CD14-positive monocyte (primary cell): ENCODE results near the gene PCNT. TPM values are rescaled to one million over a fixed set of nuclear protein-coding genes. Genes with fewer than 3 reads are reported as not detected.
A peak's percentile ranks its signal among the peaks of the same experiment; 100 is the strongest.

Source experiments
- DNase-seq, 3 donors: peaks; one replicate each; pipeline ENCODE4 v3.0.0-alpha.2; 2011 to 2022
- H2AFZ ChIP-seq: 2 replicates; pipeline ENCODE4 v1.6.0; 2012; ENCODE audit warnings: mild to moderate bottlenecking, low read depth, low read length, inconsistent platforms; ENCODE audit not compliant: insufficient read depth, poor library complexity, severe bottlenecking
- H3K27ac ChIP-seq, 2 donors: 1 replicate in 1 of 2; 2 replicates in 1 of 2; pipeline ENCODE4 v1.5.1; 2012 to 2013; ENCODE audit warnings: low read length in 2 of 2, control low read depth in 1 of 2, inconsistent platforms in 1 of 2, low read depth in 1 of 2, mild to moderate bottlenecking in 1 of 2
- H3K27me3 ChIP-seq, 2 donors: one replicate each; pipeline versions ENCODE4 v1.6.0 to v1.6.1; 2011 to 2013; ENCODE audit warnings: low read length in 2 of 2; ENCODE audit not compliant: control insufficient read depth in 2 of 2, insufficient read depth in 2 of 2
- H3K36me3 ChIP-seq, 2 donors: replicated peaks in 1 of 2; 1 replicate in 1 of 2; 2 replicates in 1 of 2; pipeline versions ENCODE4 v1.5.1 to v1.6.1; 2012 to 2013; ENCODE audit warnings: low read length in 2 of 2, control low read depth in 1 of 2, inconsistent platforms in 1 of 2, mild to moderate bottlenecking in 1 of 2; ENCODE audit not compliant: insufficient read depth in 2 of 2, control insufficient read depth in 1 of 2
- H3K4me1 ChIP-seq, 2 donors: 1 replicate in 1 of 2; 2 replicates in 1 of 2; pipeline versions ENCODE4 v1.5.1 to v1.6.1; 2012 to 2013; ENCODE audit warnings: low read length in 2 of 2, control low read depth in 1 of 2, inconsistent platforms in 1 of 2, mild to moderate bottlenecking in 1 of 2, moderate library complexity in 1 of 2; ENCODE audit not compliant: insufficient read depth in 2 of 2, control insufficient read depth in 1 of 2
- H3K4me2 ChIP-seq: replicated peaks from 2 replicates; pipeline ENCODE3; 2012; ENCODE audit warnings: low read length, moderate library complexity, mild to moderate bottlenecking; ENCODE audit not compliant: poor library complexity, severe bottlenecking; ENCODE audit errors: extremely low read depth
- H3K4me3 ChIP-seq, 3 experiments: fragments of 200-600 bp in 1 of 3; sonication (generic) in 1 of 3; replicated peaks in 1 of 3; 1 replicate in 2 of 3; 2 replicates in 1 of 3; pipeline ENCODE4 v1.5.1; 2011 to 2013; ENCODE audit warnings: low read length in 3 of 3, mild to moderate bottlenecking in 3 of 3, control low read depth in 2 of 3, low read depth in 2 of 3, inconsistent platforms in 1 of 3, moderate library complexity in 1 of 3
- H3K79me2 ChIP-seq: 2 replicates; pipeline ENCODE4 v1.6.0; 2012; ENCODE audit warnings: mild to moderate bottlenecking, control low read depth, inconsistent platforms, low read length, moderate library complexity; ENCODE audit not compliant: insufficient read depth
- H3K9ac ChIP-seq: 2 replicates; pipeline ENCODE4 v1.6.0; 2017; ENCODE audit warnings: low read length, mild to moderate bottlenecking; ENCODE audit not compliant: insufficient read depth, poor library complexity, severe bottlenecking
- H3K9me3 ChIP-seq, 2 donors: replicated peaks in 1 of 2; 1 replicate in 1 of 2; 2 replicates in 1 of 2; pipeline versions ENCODE4 v1.5.1 to v1.6.1; 2012 to 2013; ENCODE audit warnings: low read length in 2 of 2, control low read depth in 1 of 2; ENCODE audit not compliant: control insufficient read depth in 1 of 2, insufficient read depth in 1 of 2
- H4K20me1 ChIP-seq: 2 replicates; pipeline ENCODE4 v1.6.0; 2012; ENCODE audit warnings: mild to moderate bottlenecking, low read length, control low read depth, moderate library complexity; ENCODE audit not compliant: insufficient read depth
- H3K27ac Mint-ChIP-seq, 7 donors: one replicate each; pipeline ENCODE4 v1.8.0; 2020; ENCODE audit warnings: mild to moderate bottlenecking in 7 of 7, mixed read lengths in 7 of 7, moderate library complexity in 6 of 7, inconsistent platforms in 2 of 7
- H3K27me3 Mint-ChIP-seq, 3 donors: one replicate each; pipeline ENCODE4 v1.8.0; 2021 to 2022; ENCODE audit warnings: low read depth in 3 of 3, mild to moderate bottlenecking in 3 of 3, mixed read lengths in 3 of 3, moderate library complexity in 3 of 3, inconsistent platforms in 1 of 3
- H3K36me3 Mint-ChIP-seq, 2 donors: one replicate each; pipeline ENCODE4 v1.8.0; 2020; ENCODE audit warnings: mixed read lengths in 2 of 2, inconsistent platforms in 1 of 2, mild to moderate bottlenecking in 1 of 2
- H3K4me1 Mint-ChIP-seq: one replicate; pipeline ENCODE4 v1.8.0; 2020; ENCODE audit warnings: mild to moderate bottlenecking, mixed read lengths
- H3K4me3 Mint-ChIP-seq, 2 donors: one replicate each; pipeline ENCODE4 v1.8.0; 2020; ENCODE audit warnings: mild to moderate bottlenecking in 2 of 2, mixed read lengths in 2 of 2, moderate library complexity in 1 of 2
- H3K9me3 Mint-ChIP-seq, 7 donors: one replicate each; pipeline ENCODE4 v1.8.0; 2020 to 2022; ENCODE audit warnings: mixed read lengths in 7 of 7, mild to moderate bottlenecking in 6 of 7, moderate library complexity in 6 of 7, inconsistent platforms in 2 of 7
- CTCF ChIP-seq: fragments of 200-600 bp; IDR thresholded peaks from one replicate; pipeline ENCODE4 v1.8.0; 2022; ENCODE audit warnings: antibody characterized with exemption, mild to moderate bottlenecking
- WGBS: methylation state at CpG from one replicate; pipeline ENCODE4 v1.1.5; 2013; ENCODE audit warnings: missing lambda C conversion rate; ENCODE audit not compliant: insufficient coverage; 5-methylcytosine and 5-hydroxymethylcytosine counted together
- intact Hi-C, 2 donors: fragments of 100-400 bp; cut with micrococcal nuclease; formaldehyde crosslinking; loops; one replicate each; pipeline versions ENCODE4 v1.15.0 to v1.15.1; 2023
- polyA plus RNA-seq, 3 donors: library from polyadenylated mRNA; depleted of rRNA in 1 of 3; unstranded in 2 of 3; stranded (reverse) in 1 of 3; fragments of 300-500 nt in 2 of 3; fragments of >200 nt in 1 of 3; fragmentation: Illumina TruSeq in 2 of 3; gene quantifications; 1 replicate in 2 of 3; 2 replicates in 1 of 3; pipeline ENCODE4 v1.2.3, GENCODE V29; 2012 to 2021

PCNT gene
- polyA plus RNA-seq, 3 donors, result 4.2 to 16.3 (median 5.1) TPM

GRCh38 chr21:46472246-46472645 is 148.3 kb downstream of the PCNT start:
- Mint-ChIP-seq H3K27me3 (peaks cover 0 to 2% (median 0%) of the 10 kb centered on the region in 3 donors), H3K27ac (peak overlapping the region; percentile 1 to 69 (median 65)), H3K4me3 (peak overlapping the region in 1 of 2 donors; percentile 84), H3K36me3 (peaks cover 12 to 26% of the 10 kb centered on the region in 2 donors), H3K4me1 (peaks cover 26% of the 10 kb centered on the region), H3K9me3 (no peaks in the 10 kb centered on the region)
- Histone ChIP-seq H3K27ac (peak overlapping the region in 1 of 2 donors; percentile 72), H3K4me1 (peaks cover 16 to 23% of the 10 kb centered on the region in 2 donors), H3K4me2 (peak overlapping the region; percentile 61), H3K9me3 (no peaks in the 10 kb centered on the region), H2AFZ (peak overlapping the region; percentile 81), H3K9ac (no peak overlapping the region), H3K36me3 (peaks cover 0 to 13% of the 10 kb centered on the region in 2 donors), H4K20me1 (peaks cover 12% of the 10 kb centered on the region), H3K27me3 (no peaks in the 10 kb centered on the region), H3K4me3 (peak overlapping the region in 1 of 3 experiments; percentile 51), H3K79me2 (peaks cover 32% of the 10 kb centered on the region)
- peak; percentile 43 to 47 (median 44) for DNase-seq
- 33% methylated on average over 6 of the region's 6 CpGs for WGBS
- intact Hi-C loops, result no loop called here
- no peak for TF ChIP-seq CTCF

GRCh38 chr21:46474382-46474781 is 150.4 kb downstream of the PCNT start:
- Histone ChIP-seq H3K36me3 (peaks cover 0 to 9% of the 10 kb centered on the region in 2 donors), H3K27ac (peak overlapping the region in 1 of 2 donors; percentile 28), H2AFZ (no peak overlapping the region), H3K9me3 (no peaks in the 10 kb centered on the region), H3K4me2 (no peak overlapping the region), H3K27me3 (no peaks in the 10 kb centered on the region), H3K4me3 (no peak overlapping the region), H3K4me1 (peaks cover 16 to 23% of the 10 kb centered on the region in 2 donors), H3K79me2 (peaks cover 38% of the 10 kb centered on the region), H4K20me1 (peaks cover 14% of the 10 kb centered on the region), H3K9ac (no peak overlapping the region)
- H3K27ac Mint-ChIP-seq, result peak overlapping the region in 5 of 7 donors; percentile 3 to 77 (median 10)
- peaks cover 31% of the 10 kb centered on the region for H3K4me1 Mint-ChIP-seq
- H3K27me3 Mint-ChIP-seq, result peaks cover 0 to 3% (median 0%) of the 10 kb centered on the region in 3 donors
- 88% methylated on average over 1 of the region's 2 CpGs for WGBS
- H3K4me3 Mint-ChIP-seq, result no peak overlapping the region
- peak; percentile 12 to 41 (median 17) for DNase-seq
- H3K9me3 Mint-ChIP-seq, result no peaks in the 10 kb centered on the region
- H3K36me3 Mint-ChIP-seq, result peaks cover 13 to 27% of the 10 kb centered on the region in 2 donors
- intact Hi-C loops, result no loop called here
- no peak for TF ChIP-seq CTCF
